Activated CD8-positive, alpha-beta memory T cell treated with anti-CD3 and anti-CD28 coated beads for 1 hour (primary cell): ENCODE measurements around the gene CD44.

Source experiments
- DNase-seq, 2 donors: peaks; one replicate each; pipeline ENCODE4 v3.0.0-alpha.2; 2020; ENCODE audit warnings: low read depth in 1 of 2; ENCODE audit errors: extremely low read depth in 1 of 2

Gene CD44

DNA sequence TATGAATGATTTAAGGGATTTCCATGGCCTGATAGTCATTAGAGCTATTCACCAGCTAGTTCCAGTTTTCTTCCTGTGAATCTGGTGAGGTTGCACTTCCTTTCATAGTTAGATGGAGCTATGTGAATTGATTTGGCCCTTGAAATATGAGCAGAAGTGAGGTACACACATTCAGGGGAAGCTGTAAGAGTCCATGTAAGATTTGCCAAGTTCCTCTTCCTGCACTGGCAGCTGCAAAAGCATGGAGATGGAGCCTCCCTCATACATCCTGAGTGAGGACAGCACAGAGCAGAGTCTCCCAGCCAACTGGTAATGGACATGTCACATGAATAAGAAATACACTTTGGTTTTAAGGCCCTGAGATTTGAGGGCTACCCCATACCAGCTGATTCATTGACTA is 111.7 kb downstream of the CD44 start:
- DNase-seq = no peak

DNA sequence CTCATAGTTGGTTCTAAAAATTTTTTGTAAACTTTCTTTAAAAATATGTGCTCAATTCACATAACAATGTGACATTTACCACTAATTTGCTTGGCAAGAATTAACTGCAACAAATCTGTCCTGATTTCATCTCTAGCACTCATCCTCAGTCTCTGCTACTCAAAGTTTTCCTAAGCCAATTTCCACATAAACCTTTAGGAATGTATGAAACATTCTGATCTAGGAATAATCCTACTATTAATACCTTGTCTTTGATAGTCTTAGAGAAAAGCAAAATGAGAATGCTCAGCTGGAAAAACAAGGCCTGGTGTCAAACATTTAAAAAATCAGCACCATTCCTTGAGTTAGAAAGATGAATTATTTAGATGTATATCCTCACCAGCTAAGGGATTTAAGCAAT is 114.3 kb downstream of the CD44 start:
- DNase-seq = no peak

DNA sequence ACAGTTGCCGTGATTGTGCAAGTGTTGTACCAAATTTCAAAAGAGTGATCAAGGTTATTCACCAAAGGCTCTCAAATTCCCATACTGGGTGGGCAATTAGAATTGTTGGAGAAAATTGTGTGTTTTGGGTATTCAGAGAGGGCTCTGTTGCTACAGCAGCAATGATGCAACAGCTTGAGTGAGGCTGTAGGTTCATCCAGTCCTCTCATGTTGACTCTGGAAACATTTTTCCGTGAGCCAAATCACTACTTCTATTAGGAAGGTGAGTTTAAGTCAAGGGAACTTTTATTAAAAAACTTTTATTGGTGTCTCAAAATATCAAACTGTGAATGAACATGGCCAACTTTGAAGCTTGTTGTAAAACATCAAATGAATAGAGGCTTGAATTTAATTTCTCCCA is 116.5 kb downstream of the CD44 start:
- DNase-seq = no peak

DNA sequence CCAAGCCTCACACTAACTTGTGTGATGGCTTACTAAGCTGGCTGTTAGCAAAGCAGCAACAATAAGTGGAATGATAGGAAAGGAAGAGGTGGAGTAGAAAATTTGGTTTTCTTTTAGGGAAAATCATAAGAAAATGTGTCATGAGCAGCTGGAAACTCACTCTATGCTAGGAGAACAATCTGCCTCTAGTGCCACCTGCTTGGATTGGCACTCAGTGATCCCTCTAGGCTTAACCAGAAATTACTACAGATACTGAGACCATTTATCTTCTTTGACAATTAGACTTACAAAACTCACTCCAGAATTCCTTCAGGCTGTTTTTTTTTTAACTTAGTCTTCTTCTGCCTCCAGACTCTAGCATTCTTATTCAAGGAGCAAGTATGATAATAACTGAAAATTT is 117.3 kb downstream of the CD44 start:
- DNase-seq = no peak

DNA sequence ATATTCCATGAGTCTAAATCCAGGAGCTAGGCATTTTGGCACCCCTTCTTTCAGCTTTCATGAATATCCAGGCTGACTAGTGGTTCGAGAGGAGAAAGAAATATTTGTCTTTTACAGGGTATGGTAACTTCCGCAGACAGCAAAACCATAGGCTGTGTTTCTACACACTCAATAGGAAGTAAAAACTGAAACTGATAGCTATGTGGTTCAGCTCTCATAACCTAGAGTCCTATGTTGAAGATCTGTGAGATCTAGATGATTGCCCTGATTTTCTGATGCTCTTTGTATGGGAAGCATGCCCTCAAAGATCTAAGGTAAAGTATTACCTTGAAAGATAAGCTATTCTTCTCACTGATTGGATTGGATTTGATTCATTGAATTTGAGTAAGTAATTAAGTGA is 118.3 kb downstream of the CD44 start:
- no peak for DNase-seq

DNA sequence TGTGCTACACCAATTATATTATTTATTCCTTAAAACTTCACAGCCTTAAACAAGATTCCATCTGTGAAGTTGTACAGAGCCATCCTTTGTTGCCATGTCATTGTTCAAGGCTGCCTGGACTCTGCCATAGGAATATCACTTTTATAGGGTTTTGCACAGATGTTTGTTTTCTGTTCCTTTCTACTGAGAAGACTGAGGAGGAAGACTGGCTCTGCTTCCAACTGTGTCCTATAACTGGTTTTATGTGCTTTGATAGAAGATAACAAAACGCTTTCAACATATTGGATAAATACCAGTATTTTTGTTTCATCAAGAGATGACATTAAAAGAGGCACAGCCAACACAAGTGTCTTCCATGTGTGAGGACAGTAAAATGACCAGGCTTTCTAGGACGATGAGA is 120.6 kb downstream of the CD44 start:
- no peak for DNase-seq

DNA sequence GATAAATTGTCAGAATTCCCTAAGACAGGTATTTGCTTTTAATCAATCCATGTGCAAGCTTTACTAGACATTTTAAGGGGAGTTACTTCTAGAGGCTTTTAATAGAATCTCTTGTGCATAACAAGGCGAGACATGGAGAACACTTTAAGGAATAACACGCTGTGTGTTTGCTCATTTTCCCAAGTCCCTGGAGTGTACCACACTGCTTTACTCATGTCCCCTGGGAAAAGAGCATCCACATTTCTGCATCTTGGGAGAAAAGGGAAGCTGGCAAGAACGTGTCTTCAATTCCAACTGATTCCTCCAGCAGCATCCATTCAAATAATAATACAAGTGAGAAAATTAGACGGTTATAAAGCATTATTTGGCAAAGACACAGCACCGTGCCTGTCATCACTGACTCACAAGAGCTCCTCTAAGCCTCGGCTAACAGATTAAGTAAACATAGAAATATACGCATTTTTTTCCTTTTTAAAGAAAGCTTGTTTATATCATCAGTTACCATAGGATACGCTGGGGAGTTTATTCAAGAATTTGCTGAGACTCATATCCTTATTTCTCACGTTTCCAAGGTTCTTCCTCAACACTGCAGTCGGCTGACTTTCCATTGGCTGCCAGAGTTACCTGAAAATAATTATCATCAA is 121.5 kb downstream of the CD44 start:
- DNase-seq = no peak

DNA sequence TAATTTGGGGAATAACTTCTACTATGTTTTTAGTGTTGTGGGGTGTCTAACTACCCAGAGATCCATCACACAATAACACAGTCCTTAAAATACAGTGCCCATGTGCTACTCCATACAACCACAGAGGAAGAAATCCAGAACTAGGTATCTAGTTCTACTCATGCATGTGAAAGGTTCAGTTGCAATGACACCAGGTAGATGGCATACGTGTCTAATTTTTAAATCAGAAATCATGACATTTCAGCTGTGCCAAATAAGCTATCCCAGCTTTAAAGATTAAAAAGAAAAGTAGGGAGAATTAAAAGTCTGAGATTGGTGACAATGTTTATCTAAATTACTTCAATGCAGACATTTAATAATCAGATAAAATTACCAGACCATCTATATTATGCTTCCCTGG is 122.2 kb downstream of the CD44 start:
- no peak for DNase-seq

DNA sequence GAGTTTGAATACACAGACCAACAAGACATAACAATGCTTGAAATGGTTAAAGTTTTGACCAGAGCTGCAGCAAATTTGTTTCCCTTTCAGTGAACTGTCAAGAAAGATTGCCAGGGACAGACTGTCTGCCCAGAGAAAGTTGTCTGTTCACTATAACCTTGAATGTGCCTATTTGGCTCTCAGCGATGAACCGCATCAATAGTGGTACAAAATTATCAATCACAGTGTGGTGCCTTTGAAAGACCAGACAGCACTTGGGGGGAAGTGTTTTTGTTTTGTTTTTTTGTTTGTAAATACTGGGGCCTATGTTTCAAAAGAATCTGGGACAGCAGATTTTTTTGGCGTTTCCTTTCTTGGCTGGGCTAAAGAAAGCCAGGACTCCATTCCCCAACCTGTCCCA is 123.1 kb downstream of the CD44 start:
- DNase-seq = no peak

DNA sequence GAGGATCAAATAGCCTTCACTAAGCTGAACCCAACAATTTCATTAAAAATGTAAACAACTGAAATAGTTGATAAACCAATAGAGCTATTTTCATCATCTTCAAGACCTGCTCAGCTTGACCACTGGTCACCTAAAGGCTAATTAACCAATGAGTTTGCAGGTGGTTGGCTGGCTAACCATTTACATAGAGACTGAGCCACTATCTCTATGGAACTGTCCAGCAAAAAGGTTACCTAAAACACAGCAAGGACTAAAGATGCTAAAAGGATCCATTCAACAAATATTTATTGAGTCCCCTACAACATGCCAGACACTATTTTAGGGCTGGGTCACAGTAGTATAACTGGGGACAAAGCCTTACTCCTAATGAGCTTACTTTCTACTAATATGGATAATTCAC is 123.8 kb downstream of the CD44 start:
- DNase-seq = no peak

DNA sequence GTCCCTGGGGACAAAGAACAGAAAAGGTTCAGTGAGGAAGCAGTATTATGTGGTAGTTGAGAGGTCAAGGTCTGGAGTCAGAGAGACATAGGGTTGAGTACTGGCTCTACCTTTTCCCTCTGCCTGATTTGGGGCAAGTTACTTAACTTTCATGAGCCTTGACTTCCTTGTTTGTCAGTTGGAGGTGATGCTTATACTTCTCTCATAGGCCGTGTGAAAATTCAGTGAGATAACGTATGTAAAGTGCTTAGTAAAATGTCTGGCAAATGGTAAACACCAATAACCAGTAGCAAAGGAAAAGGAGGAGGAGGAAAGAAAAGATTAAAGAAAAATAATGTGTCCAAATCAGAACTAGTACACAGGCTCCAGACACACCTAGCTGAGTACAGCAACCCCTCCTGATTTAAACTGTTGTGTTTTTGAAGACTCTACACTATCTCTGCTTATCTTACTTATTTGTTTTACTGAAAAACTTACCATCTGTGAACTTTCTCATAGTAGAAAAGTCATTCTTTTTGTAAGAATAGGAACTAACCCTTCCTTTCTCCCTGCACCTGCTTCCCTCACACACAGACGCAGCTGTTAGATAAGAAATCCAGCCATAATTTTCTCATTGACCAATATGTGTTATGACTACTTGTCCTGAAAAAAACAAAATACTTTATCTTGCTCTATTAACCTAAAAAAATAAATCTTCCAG is 126.9 kb downstream of the CD44 start:
- DNase-seq = no peak

DNA sequence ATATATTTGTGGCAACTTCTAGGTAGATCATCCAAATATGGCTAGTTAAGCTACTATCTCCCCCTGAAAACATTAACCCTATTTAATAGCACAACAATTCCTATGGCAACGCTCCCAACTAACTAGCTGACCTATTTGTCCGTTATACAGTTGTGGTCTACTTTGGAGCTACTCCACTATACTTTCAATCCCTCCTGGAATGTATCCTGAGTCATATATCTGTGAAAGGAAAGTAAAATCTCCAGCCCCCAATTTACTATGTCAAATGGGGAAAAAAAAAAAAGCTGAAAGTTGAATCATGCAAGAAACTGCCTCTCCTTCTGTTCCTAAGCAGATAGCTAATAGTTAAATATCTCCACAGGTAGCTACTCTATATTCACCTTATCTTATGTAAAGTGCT is 128.5 kb downstream of the CD44 start:
- DNase-seq = no peak

DNA sequence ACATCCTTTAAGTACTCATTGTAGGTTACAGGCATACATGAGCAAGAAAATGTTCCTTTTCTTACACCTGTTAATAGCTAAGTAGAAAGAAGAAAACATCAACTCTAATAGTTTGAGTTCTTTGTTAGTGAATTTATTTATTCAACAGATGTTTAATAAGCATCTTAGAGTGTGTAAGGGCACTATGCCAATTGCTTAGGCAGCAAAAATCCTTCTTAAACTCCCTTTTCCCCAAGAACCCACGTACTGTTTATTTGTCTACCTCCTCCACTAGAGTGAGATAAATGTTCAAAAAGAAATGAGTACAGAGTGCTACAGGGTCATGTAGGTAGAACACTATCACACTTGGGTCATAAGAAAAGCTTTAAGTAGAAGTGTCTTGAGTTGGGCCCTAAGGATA is 131.4 kb downstream of the CD44 start:
- no peak for DNase-seq

DNA sequence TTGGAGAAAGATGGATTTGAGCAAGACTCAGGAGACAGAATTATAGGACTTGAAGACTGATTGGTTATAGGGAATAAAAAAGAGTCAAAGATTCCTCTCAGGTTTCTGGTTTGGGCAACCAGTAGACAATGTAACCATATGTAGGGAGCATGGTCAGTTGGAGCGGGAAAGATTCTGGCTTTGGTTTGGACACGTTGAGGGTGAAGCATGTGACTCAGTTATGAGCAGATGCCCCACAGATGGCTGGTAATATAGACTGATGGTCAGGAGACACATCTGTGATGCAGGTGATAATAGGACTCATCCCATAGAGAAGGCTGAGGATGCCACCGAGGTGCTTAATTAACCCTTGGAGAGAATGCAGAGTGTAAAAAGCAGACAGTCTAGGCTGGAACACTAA is 132.1 kb downstream of the CD44 start:
- no peak for DNase-seq

DNA sequence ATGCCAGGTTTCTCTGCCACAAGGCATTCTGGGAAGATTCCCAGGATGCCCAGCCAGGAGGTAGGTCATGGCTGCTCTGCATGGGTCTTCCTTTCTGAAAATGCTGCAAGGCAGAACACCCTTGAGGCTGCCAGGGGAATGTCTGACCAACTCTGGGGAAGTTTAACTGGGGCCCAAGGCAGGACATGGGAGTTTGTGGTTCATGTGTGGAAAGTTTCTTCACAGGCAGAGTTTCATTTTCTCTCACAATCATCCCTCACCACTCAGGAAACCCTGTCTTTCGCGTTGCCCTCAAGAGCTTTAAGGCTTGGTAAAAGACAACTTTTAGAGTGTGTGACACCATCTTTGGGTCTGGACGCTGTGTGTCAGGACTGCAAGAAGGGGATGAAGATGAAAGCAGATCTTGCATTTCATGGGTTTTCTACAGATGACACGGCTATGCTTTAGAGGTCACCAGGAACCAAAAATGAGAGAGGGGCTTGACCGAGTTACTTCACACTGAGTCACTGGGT is 133.5 kb downstream of the CD44 start:
- no peak for DNase-seq

DNA sequence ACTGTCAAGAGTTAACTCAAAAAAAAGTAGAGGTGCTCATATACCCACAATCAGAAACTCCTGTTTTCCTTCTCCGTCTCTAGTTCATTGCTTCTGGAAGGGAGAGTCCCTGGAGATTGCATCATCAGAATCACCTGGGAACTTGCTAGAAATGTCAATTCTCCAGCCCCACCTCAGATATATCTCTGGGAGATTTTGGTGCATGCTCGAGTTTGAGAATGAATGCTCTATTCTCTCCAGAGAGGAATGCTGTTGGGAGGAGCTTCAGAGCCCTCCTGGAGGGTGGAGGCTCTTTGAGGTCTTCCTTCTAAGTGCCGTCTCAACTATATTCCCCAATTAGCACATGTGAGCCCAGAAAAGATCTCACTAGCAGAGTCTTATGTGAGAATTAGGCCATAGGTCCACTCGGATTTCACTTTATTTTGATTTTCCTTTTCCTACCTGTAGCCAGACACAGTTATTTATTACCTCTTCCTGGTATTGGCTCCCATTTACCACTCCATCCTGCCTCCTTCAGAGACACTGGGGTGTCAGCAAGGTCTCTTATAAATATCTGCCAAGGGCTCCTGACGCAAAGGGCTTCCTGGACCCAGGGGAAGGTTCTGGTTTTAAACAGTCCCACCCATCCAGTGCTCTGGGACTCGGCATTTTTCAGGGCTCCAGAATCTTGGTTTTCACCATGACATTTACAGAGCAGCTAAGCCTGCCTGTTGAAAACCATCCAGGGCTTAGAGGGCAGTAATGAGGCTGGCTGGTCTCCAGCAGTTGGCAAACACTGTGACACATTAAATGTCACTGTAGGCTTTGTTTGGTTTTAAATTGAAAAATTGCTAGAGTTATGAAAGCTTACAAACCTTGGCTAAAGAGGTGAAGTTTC is 136.2 kb downstream of the CD44 start:
- DNase-seq = no peak

DNA sequence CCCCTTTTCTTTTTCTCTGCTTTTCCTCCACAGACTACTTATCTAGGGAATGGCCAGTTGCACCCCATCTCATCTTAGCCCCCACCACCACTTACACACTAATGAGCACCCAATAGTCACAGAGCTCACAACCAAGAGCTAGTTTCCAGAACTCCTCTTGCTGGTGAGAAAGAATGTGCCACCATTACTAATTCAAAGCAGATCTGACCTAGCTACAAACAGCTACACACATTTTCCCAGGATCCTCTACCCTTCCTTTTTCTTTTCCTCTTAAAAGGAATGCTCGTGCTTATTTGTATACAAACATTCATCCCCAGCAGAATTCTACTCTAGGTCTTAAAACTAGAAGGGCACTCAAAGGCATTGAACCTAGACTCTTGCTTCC is 136.8 kb downstream of the CD44 start:
- DNase-seq = no peak

DNA sequence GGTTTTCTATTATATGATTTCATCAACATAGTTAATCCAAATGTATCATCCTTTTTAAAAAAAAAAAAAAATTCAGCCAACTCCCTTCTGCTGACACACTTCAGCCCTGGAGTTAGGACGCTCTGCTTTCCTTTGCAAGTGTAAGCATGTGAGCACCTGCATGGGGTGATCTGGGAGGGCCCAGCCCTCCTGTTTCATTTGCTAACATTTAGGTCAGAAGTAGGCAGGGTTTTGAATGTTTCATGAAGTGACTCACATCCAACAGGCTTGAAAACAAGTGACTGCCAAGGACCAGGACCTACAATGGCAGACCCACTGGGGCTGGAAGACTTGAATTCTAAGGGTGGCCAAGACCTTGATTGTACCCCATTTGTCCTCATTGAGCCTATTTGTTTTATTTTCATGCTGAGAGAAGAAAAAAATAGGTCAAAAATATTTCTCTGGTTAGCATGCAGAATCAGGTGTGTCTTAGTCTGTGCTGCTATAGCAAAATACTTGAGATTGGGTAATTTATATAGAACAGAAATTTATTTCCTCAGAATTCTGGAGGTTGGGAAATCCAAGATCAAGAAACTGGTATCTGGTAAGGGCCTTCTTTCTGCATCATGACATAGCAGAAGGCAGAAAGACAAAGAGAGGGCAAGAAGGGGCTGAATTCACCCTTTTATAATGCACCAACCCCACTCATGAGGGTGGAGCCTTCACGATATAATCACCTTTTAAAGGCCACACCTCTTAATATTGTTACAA is 137.6 kb downstream of the CD44 start:
- no peak for DNase-seq

DNA sequence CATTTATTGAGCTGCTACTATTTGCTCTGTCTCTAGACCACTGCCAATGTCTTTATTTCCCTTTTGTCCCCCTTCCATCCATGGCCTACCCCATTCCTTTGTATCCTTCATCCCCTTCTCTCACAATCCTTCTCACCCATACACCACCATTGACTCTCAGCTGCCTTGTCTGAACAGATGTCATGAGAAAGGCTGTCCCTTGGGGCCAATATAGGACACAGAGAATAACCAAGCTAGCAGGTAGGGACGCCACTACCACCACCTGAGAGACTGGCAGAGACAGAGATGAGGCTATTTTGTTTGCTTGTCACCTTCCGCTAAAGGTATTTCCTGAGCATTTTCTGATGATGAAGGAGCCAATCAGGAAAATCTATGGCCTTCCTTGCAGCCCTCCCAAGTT is 138.9 kb downstream of the CD44 start:
- no peak for DNase-seq

DNA sequence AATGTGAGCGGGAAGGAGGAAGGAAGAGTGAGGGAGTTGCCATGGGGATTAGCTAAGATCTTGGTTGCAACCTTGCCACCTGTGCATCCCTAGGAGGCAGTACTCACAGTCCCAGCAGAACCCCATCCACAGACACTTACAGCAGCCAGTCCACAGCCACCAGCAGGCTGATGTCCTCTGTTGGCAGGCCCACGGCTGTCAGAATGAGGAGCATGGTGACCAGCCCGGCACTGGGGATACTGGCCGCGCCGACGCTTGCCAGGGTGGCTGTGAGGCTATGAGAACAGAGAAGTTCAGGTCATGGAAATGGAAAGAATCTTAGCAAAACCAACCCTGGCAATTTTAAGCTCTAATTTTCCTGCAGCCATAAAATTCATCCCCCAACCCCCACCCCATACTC is 141.8 kb downstream of the CD44 start:
- DNase-seq = no peak

DNA sequence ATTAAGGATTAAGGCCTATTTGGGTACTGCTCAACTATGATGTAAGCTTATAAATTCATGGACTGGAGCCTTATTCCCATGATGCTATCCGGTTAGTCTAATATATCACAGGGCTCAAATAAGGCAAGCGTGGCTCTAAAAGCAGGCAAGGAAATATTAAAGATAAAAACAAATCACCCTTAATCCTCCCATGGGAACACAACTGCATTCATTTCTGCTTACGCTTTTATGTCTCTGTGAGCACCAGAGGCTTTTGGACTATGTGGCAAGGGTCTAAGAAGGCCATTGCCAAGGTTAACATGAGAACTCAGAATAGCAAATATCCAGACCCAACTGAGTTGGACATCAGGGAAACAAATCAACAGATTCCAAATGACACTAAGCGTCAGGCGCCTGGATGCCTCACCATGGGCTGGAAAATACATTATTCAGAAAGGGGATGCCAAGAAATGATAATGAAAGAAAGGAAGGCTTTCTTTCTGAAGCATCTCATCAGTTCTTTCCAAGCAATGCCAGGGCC is 142.3 kb downstream of the CD44 start:
- no peak for DNase-seq
